Measurements from ENCODE around the gene EYS. TPM values are rescaled to one million over a fixed set of nuclear protein-coding genes. Genes with fewer than 3 reads are reported as not detected.
"Not testable (repeated sequence)": the region's sequence is repeated elsewhere in the genome, so short reads cannot be mapped to it uniquely, and the experiment has no call there.

The EYS gene
- total RNA-seq, 5 donors from 2014 or later (not counting 1 experiment from before 2014, with no cell fraction given) = not detected

- Mint-ChIP-seq H3K27ac (no peak overlapping the region), H3K4me1 (no peaks in the 10 kb centered on the region), H3K27me3 (no peaks in the 10 kb centered on the region), H3K36me3 (no peaks in the 10 kb centered on the region), H3K4me3 (no peak overlapping the region), H3K9me3 (peaks cover 5 to 10% (median 8%) of the 10 kb centered on the region in 3 donors)
- ChIA-PET POLR2A (no interaction called here), CTCF (no interaction called here)
- Histone ChIP-seq H3K9me3 (no peaks in the 10 kb centered on the region), H3K4me3 (ENCODE audit: control insufficient read depth in 1 of 2, extremely low read depth in 1 of 2, low read length in 1 of 2) (no peak overlapping the region), H3K27ac (ENCODE audit: low read length) (no peak overlapping the region), H3K36me3 (ENCODE audit: control insufficient read depth in 2 of 2, extremely low read depth in 1 of 2, insufficient read depth in 1 of 2, low read length in 1 of 2) (no peaks in the 10 kb centered on the region), H3K27me3 (replicated peaks in 1 of 2; ENCODE audit: control insufficient read depth in 2 of 2, extremely low read depth in 1 of 2, insufficient read depth in 2 of 2, low read length in 1 of 2) (no peaks in the 10 kb centered on the region), H3K4me1 (ENCODE audit: control insufficient read depth in 1 of 2, extremely low read depth in 1 of 2, insufficient read depth in 2 of 2, low read length in 2 of 2) (no peaks in the 10 kb centered on the region)
- WGBS (ENCODE audit: insufficient coverage) = no CpG with 5 or more reads among the region's 2 CpGs
- ATAC-seq (replicated peaks in 1 of 4) (no peak), DNase-seq (no peak)
Observed at GRCh38 chr6:65524232-65524631, 182.8 kb downstream of the EYS start.

- H3K4me1 ChIP-seq (ENCODE audit: control insufficient read depth in 1 of 2, extremely low read depth in 1 of 2, insufficient read depth in 2 of 2, low read length in 2 of 2) = no peaks in the 10 kb centered on the region
- H3K4me3 ChIP-seq (ENCODE audit: control insufficient read depth in 1 of 2, extremely low read depth in 1 of 2, low read length in 1 of 2) = no peak overlapping the region
- H3K27me3 ChIP-seq (replicated peaks in 1 of 2; ENCODE audit: control insufficient read depth in 2 of 2, extremely low read depth in 1 of 2, insufficient read depth in 2 of 2, low read length in 1 of 2) = no peaks in the 10 kb centered on the region
- DNase-seq = no peak
- POLR2A ChIA-PET = no interaction called here
- no peaks in the 10 kb centered on the region for H3K36me3 ChIP-seq (ENCODE audit: control insufficient read depth in 2 of 2, extremely low read depth in 1 of 2, insufficient read depth in 1 of 2, low read length in 1 of 2)
- no peaks in the 10 kb centered on the region for H3K27me3 Mint-ChIP-seq
- ATAC-seq (replicated peaks in 1 of 4) = no peak
- no peak overlapping the region for H3K27ac Mint-ChIP-seq
- WGBS (ENCODE audit: insufficient coverage) = no CpG with 5 or more reads among the region's 4 CpGs
- H3K4me1 Mint-ChIP-seq = no peaks in the 10 kb centered on the region
- H3K4me3 Mint-ChIP-seq = no peak overlapping the region
- CTCF ChIA-PET = no interaction called here
- H3K9me3 ChIP-seq = peaks cover 2% of the 10 kb centered on the region
- H3K27ac ChIP-seq (ENCODE audit: low read length) = no peak overlapping the region
- H3K9me3 Mint-ChIP-seq = peaks cover 7 to 9% (median 8%) of the 10 kb centered on the region in 3 donors
- H3K36me3 Mint-ChIP-seq = no peaks in the 10 kb centered on the region
Observed at GRCh38 chr6:65505736-65506135, 201.3 kb downstream of the EYS start.

GRCh38 chr6:65501045-65501444 lies 206.0 kb downstream of the EYS start:
- Mint-ChIP-seq H3K4me1 (no peaks in the 10 kb centered on the region), H3K4me3 (no peak overlapping the region), H3K27ac (no peak overlapping the region), H3K9me3 (peaks cover 8 to 11% (median 10%) of the 10 kb centered on the region in 3 donors), H3K27me3 (no peaks in the 10 kb centered on the region), H3K36me3 (no peaks in the 10 kb centered on the region)
- POLR2A ChIA-PET = no interaction called here
- WGBS (ENCODE audit: insufficient coverage) = no CpG with 5 or more reads among the region's 2 CpGs
- CTCF ChIA-PET = no interaction called here
- ATAC-seq (replicated peaks in 1 of 4) (no peak), DNase-seq (no peak)
- H3K36me3 ChIP-seq (ENCODE audit: control insufficient read depth in 2 of 2, extremely low read depth in 1 of 2, insufficient read depth in 1 of 2, low read length in 1 of 2) = no peaks in the 10 kb centered on the region
- no peaks in the 10 kb centered on the region for H3K9me3 ChIP-seq
- H3K4me1 ChIP-seq (ENCODE audit: control insufficient read depth in 1 of 2, extremely low read depth in 1 of 2, insufficient read depth in 2 of 2, low read length in 2 of 2) = no peaks in the 10 kb centered on the region
- no peak overlapping the region for H3K4me3 ChIP-seq (ENCODE audit: control insufficient read depth in 1 of 2, extremely low read depth in 1 of 2, low read length in 1 of 2)
- no peaks in the 10 kb centered on the region for H3K27me3 ChIP-seq (replicated peaks in 1 of 2; ENCODE audit: control insufficient read depth in 2 of 2, extremely low read depth in 1 of 2, insufficient read depth in 2 of 2, low read length in 1 of 2)
- no peak overlapping the region for H3K27ac ChIP-seq (ENCODE audit: low read length)

GRCh38 chr6:65483652-65484051 lies 223.4 kb downstream of the EYS start:
- H3K36me3 Mint-ChIP-seq; H3K9me3 ChIP-seq; H3K4me3 ChIP-seq (ENCODE audit: control insufficient read depth in 1 of 2, extremely low read depth in 1 of 2, low read length in 1 of 2); H3K4me1 Mint-ChIP-seq; H3K27me3 ChIP-seq (replicated peaks in 1 of 2; ENCODE audit: control insufficient read depth in 2 of 2, extremely low read depth in 1 of 2, insufficient read depth in 2 of 2, low read length in 1 of 2); CTCF ChIA-PET; H3K9me3 Mint-ChIP-seq; H3K4me1 ChIP-seq (ENCODE audit: control insufficient read depth in 1 of 2, extremely low read depth in 1 of 2, insufficient read depth in 2 of 2, low read length in 2 of 2); POLR2A ChIA-PET; ATAC-seq (replicated peaks in 1 of 4); H3K27me3 Mint-ChIP-seq; H3K27ac ChIP-seq (ENCODE audit: low read length); H3K36me3 ChIP-seq (ENCODE audit: control insufficient read depth in 2 of 2, extremely low read depth in 1 of 2, insufficient read depth in 1 of 2, low read length in 1 of 2); H3K27ac Mint-ChIP-seq; H3K4me3 Mint-ChIP-seq; DNase-seq: not testable (repeated sequence)
- WGBS (ENCODE audit: insufficient coverage) = 60% methylated on average over 2 of the region's 7 CpGs

GRCh38 chr6:65469650-65470049 lies 237.4 kb downstream of the EYS start:
- POLR2A ChIA-PET = no interaction called here
- H3K27me3 Mint-ChIP-seq = no peaks in the 10 kb centered on the region
- H3K27me3 ChIP-seq (replicated peaks in 1 of 2; ENCODE audit: control insufficient read depth in 2 of 2, extremely low read depth in 1 of 2, insufficient read depth in 2 of 2, low read length in 1 of 2) = no peaks in the 10 kb centered on the region
- no peaks in the 10 kb centered on the region for H3K9me3 ChIP-seq
- no peak for ATAC-seq (replicated peaks in 1 of 4)
- H3K27ac ChIP-seq (ENCODE audit: low read length) = no peak overlapping the region
- no peaks in the 10 kb centered on the region for H3K4me1 Mint-ChIP-seq
- no peak overlapping the region for H3K4me3 Mint-ChIP-seq
- no peaks in the 10 kb centered on the region for H3K36me3 Mint-ChIP-seq
- H3K4me3 ChIP-seq (ENCODE audit: control insufficient read depth in 1 of 2, extremely low read depth in 1 of 2, low read length in 1 of 2) = no peak overlapping the region
- CTCF ChIA-PET = no interaction called here
- no peak for DNase-seq
- no peaks in the 10 kb centered on the region for H3K36me3 ChIP-seq (ENCODE audit: control insufficient read depth in 2 of 2, extremely low read depth in 1 of 2, insufficient read depth in 1 of 2, low read length in 1 of 2)
- no peak overlapping the region for H3K27ac Mint-ChIP-seq
- H3K4me1 ChIP-seq (ENCODE audit: control insufficient read depth in 1 of 2, extremely low read depth in 1 of 2, insufficient read depth in 2 of 2, low read length in 2 of 2) = no peaks in the 10 kb centered on the region
- peaks cover 0 to 10% (median 8%) of the 10 kb centered on the region in 3 donors for H3K9me3 Mint-ChIP-seq

GRCh38 chr6:65468307-65468706 lies 238.7 kb downstream of the EYS start:
- H3K4me1 Mint-ChIP-seq = no peaks in the 10 kb centered on the region
- no peaks in the 10 kb centered on the region for H3K27me3 Mint-ChIP-seq
- Histone ChIP-seq H3K27ac (ENCODE audit: low read length) (no peak overlapping the region), H3K27me3 (replicated peaks in 1 of 2; ENCODE audit: control insufficient read depth in 2 of 2, extremely low read depth in 1 of 2, insufficient read depth in 2 of 2, low read length in 1 of 2) (no peaks in the 10 kb centered on the region), H3K9me3 (no peaks in the 10 kb centered on the region), H3K4me3 (ENCODE audit: control insufficient read depth in 1 of 2, extremely low read depth in 1 of 2, low read length in 1 of 2) (no peak overlapping the region), H3K36me3 (ENCODE audit: control insufficient read depth in 2 of 2, extremely low read depth in 1 of 2, insufficient read depth in 1 of 2, low read length in 1 of 2) (no peaks in the 10 kb centered on the region), H3K4me1 (ENCODE audit: control insufficient read depth in 1 of 2, extremely low read depth in 1 of 2, insufficient read depth in 2 of 2, low read length in 2 of 2) (no peaks in the 10 kb centered on the region)
- no peak for DNase-seq
- no CpG with 5 or more reads among the region's 3 CpGs for WGBS (ENCODE audit: insufficient coverage)
- H3K36me3 Mint-ChIP-seq = no peaks in the 10 kb centered on the region
- no peak for ATAC-seq (replicated peaks in 1 of 4)
- peaks cover 4 to 16% (median 8%) of the 10 kb centered on the region in 3 donors for H3K9me3 Mint-ChIP-seq
- ChIA-PET CTCF (no interaction called here), POLR2A (no interaction called here)
- no peak overlapping the region for H3K27ac Mint-ChIP-seq
- H3K4me3 Mint-ChIP-seq = no peak overlapping the region

GRCh38 chr6:65461121-65461520 lies 245.9 kb downstream of the EYS start:
- Mint-ChIP-seq H3K9me3 (peaks cover 17 to 31% (median 19%) of the 10 kb centered on the region in 3 donors), H3K4me1 (no peaks in the 10 kb centered on the region), H3K27ac (no peak overlapping the region), H3K4me3 (no peak overlapping the region), H3K36me3 (no peaks in the 10 kb centered on the region), H3K27me3 (no peaks in the 10 kb centered on the region)
- ATAC-seq (replicated peaks in 1 of 4) (no peak), DNase-seq (no peak)
- Histone ChIP-seq H3K27ac (ENCODE audit: low read length) (no peak overlapping the region), H3K36me3 (ENCODE audit: control insufficient read depth in 2 of 2, extremely low read depth in 1 of 2, insufficient read depth in 1 of 2, low read length in 1 of 2) (no peaks in the 10 kb centered on the region), H3K27me3 (replicated peaks in 1 of 2; ENCODE audit: control insufficient read depth in 2 of 2, extremely low read depth in 1 of 2, insufficient read depth in 2 of 2, low read length in 1 of 2) (no peaks in the 10 kb centered on the region), H3K9me3 (no peaks in the 10 kb centered on the region), H3K4me1 (ENCODE audit: control insufficient read depth in 1 of 2, extremely low read depth in 1 of 2, insufficient read depth in 2 of 2, low read length in 2 of 2) (no peaks in the 10 kb centered on the region), H3K4me3 (ENCODE audit: control insufficient read depth in 1 of 2, extremely low read depth in 1 of 2, low read length in 1 of 2) (no peak overlapping the region)
- POLR2A ChIA-PET = no interaction called here
- CTCF ChIA-PET = no interaction called here
- 55% methylated on average over 3 of the region's 3 CpGs for WGBS (ENCODE audit: insufficient coverage)
